Keratinocyte (primary cell): Measurements from ENCODE around the gene TEKT3.

Experiments used
- EZH2 ChIP-seq: IDR thresholded peaks from one replicate; pipeline ENCODE4 v1.6.1; 2012; ENCODE audit warnings: inconsistent platforms, mild to moderate bottlenecking, low read length, moderate library complexity
- TF ChIP-seq, protein P1 (sequence below), 3 experiments: IDR thresholded peaks in 1 of 3; conservative IDR thresholded peaks in 1 of 3; optimal IDR thresholded peaks in 1 of 3; 2 replicates in 2 of 3; 3 replicates in 1 of 3; pipeline versions ENCODE3 to v1.5.1; 2011; ENCODE audit warnings: low read length in 3 of 3, mild to moderate bottlenecking in 3 of 3, moderate library complexity in 2 of 3, control low read depth in 1 of 3, inconsistent platforms in 1 of 3; ENCODE audit not compliant: insufficient read depth in 2 of 3; ENCODE audit errors: extremely low read depth in 1 of 3

DNA sequence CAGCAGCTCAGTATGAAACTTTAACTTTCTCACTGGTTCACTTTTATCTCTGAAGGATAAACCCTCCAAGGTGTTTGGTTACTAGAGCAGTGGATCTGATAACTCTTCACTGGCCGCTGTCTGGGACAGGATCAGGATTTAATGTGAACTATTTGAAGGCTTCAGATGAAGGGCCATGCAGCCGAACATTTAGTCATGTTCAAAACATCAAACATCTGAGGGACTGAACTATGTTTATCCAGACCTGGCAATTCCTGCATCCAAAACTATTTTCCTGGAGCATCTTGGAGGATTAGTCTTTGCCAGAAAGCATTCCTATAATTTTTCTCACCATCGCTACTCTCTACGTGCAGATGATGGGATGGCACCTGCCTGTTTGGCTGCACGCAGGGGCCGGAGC lies 55.9 kb downstream of the TEKT3 start:
- TF ChIP-seq, protein P1, sequence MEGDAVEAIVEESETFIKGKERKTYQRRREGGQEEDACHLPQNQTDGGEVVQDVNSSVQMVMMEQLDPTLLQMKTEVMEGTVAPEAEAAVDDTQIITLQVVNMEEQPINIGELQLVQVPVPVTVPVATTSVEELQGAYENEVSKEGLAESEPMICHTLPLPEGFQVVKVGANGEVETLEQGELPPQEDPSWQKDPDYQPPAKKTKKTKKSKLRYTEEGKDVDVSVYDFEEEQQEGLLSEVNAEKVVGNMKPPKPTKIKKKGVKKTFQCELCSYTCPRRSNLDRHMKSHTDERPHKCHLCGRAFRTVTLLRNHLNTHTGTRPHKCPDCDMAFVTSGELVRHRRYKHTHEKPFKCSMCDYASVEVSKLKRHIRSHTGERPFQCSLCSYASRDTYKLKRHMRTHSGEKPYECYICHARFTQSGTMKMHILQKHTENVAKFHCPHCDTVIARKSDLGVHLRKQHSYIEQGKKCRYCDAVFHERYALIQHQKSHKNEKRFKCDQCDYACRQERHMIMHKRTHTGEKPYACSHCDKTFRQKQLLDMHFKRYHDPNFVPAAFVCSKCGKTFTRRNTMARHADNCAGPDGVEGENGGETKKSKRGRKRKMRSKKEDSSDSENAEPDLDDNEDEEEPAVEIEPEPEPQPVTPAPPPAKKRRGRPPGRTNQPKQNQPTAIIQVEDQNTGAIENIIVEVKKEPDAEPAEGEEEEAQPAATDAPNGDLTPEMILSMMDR (optimal IDR thresholded peaks at IDR 0.05 in 1 of 3, IDR thresholded peaks at IDR 0.05 in 1 of 3, conservative IDR thresholded peaks at IDR 0.05 in 1 of 3; ENCODE audit: extremely low read depth in 1 of 3, insufficient read depth in 2 of 3, low read length in 3 of 3): no peak
- no peak for TF ChIP-seq EZH2
